GM21576 (cell line): ENCODE measurements around the gene ABCA4.

Experiments
- ATAC-seq: cut with Tn5 transposase; IDR thresholded peaks from one replicate; pipeline ENCODE4 v1.9.1; 2021; ENCODE audit warnings: mild to moderate bottlenecking, moderate library complexity; ENCODE audit not compliant: unreplicated experiment

Gene ABCA4

GRCh38 chr1:93988634-93989350 is 132.2 kb downstream of the ABCA4 start:
- no peak for ATAC-seq

- no peak for ATAC-seq
These were observed 139.7 kb downstream of the ABCA4 start for GRCh38 chr1:93981274-93981667.

- peak; percentile 60 for ATAC-seq
These were observed 140.4 kb downstream of the ABCA4 start for GRCh38 chr1:93980320-93981273.

- no peak for ATAC-seq
These were observed 141.1 kb downstream of the ABCA4 start for GRCh38 chr1:93979718-93980319.

GRCh38 chr1:93979040-93979717 is 141.8 kb downstream of the ABCA4 start:
- ATAC-seq: no peak

- ATAC-seq: no peak
These were observed 143.4 kb downstream of the ABCA4 start for GRCh38 chr1:93977598-93977945.

- no peak for ATAC-seq
These were observed 144.0 kb downstream of the ABCA4 start for GRCh38 chr1:93976711-93977597.

GRCh38 chr1:93976291-93976690 is 144.7 kb downstream of the ABCA4 start:
- ATAC-seq: no peak

- ATAC-seq: no peak
These were observed 148.6 kb downstream of the ABCA4 start for GRCh38 chr1:93972341-93972740.

- ATAC-seq: no peak
These were observed 151.1 kb downstream of the ABCA4 start for GRCh38 chr1:93969887-93970286.

- ATAC-seq: no peak
These were observed 151.6 kb downstream of the ABCA4 start for GRCh38 chr1:93969371-93969770.

- ATAC-seq: no peak
These were observed 153.6 kb downstream of the ABCA4 start for GRCh38 chr1:93967306-93967705.

GRCh38 chr1:93965888-93966287 is 155.1 kb downstream of the ABCA4 start:
- ATAC-seq: no peak

- ATAC-seq: no peak
These were observed 155.7 kb downstream of the ABCA4 start for GRCh38 chr1:93965256-93965655.

- no peak for ATAC-seq
These were observed 156.2 kb downstream of the ABCA4 start for GRCh38 chr1:93964777-93965200.

GRCh38 chr1:93964096-93964776 is 156.7 kb downstream of the ABCA4 start:
- ATAC-seq: no peak

- no peak for ATAC-seq
These were observed 157.4 kb downstream of the ABCA4 start for GRCh38 chr1:93963585-93963984.

- no peak for ATAC-seq
These were observed 159.0 kb downstream of the ABCA4 start for GRCh38 chr1:93961906-93962305.

GRCh38 chr1:93961443-93961842 is 159.5 kb downstream of the ABCA4 start:
- ATAC-seq: no peak
